ENCODE data around the gene NYAP2.

Gene NYAP2

DNA sequence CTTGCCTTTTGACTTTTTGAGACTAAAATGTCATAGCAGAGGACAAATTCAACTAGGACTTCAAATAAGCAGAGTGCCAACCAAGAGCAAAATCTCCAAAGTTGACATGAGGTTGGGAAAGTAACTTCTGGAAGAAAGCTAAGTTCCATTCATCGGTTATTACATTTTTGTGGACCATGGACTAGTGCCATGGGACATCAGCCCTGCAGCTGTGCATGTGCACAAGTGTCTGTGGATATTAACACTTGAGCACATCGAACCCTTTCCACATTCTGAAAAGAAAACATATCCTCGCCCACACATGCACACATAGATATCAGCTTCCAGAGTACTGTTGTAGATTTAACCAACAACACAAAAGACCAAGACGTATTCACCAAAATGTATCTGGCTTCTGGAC, 262.6 kb downstream of the NYAP2 start:
- no peak overlapping the region for H3K27ac ChIP-seq
- TF ChIP-seq, protein P1, sequence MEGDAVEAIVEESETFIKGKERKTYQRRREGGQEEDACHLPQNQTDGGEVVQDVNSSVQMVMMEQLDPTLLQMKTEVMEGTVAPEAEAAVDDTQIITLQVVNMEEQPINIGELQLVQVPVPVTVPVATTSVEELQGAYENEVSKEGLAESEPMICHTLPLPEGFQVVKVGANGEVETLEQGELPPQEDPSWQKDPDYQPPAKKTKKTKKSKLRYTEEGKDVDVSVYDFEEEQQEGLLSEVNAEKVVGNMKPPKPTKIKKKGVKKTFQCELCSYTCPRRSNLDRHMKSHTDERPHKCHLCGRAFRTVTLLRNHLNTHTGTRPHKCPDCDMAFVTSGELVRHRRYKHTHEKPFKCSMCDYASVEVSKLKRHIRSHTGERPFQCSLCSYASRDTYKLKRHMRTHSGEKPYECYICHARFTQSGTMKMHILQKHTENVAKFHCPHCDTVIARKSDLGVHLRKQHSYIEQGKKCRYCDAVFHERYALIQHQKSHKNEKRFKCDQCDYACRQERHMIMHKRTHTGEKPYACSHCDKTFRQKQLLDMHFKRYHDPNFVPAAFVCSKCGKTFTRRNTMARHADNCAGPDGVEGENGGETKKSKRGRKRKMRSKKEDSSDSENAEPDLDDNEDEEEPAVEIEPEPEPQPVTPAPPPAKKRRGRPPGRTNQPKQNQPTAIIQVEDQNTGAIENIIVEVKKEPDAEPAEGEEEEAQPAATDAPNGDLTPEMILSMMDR (conservative IDR thresholded peaks at IDR 0.05), result no peak

DNA sequence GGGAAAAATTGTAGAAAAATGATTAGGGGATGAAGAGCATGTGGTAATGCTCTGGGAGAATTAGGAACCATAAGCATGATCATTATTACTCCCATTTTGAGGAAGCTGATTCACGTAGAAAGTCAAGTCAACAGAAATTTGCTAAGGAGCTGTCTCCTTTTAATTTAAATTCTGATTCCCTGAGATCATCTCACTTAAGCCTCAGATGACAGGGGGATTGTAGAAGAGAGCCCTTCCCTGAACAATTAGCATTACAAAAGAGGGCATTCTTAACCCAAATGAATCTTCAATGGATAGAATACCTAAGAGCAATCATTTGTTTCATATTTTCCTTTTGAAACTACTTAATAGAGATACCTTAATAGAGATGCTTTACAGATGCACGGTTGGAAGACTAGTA, 267.9 kb downstream of the NYAP2 start:
- H3K27ac ChIP-seq, result no peak overlapping the region
- TF ChIP-seq, protein P1 (conservative IDR thresholded peaks at IDR 0.05), result no peak

DNA sequence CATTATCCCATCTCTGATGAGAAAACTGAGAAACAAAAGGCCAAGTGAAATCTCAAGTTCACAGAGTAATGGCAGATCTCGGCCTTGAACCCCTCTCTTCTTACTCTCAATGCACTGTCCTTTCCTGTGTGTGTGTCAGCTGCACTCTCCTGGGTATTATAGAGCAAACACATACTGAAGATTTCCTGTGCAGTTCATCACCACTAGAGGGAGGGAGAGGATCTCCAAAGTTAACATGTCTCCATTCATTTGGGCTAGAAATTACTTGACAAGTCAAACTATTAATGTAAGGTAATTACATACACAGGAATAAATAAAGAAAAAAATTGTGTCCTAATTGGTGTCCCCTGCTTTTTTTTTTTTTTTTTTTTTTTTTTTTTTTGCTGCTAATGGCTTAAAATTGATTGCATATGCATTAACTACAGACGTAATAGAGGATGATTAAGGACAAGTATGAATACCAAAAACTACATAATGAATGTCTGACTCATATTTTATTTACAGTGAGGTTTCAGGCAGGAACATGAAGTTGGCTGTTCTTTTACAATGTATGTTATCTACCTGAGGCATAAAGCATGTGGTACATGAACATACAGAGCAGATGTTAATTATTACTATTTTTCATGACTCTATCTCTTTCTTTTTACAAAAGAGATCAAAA, 269.2 kb downstream of the NYAP2 start:
- TF ChIP-seq, protein P1 (conservative IDR thresholded peaks at IDR 0.05), result peak; percentile 83
- H3K27ac ChIP-seq, result no peak overlapping the region

DNA sequence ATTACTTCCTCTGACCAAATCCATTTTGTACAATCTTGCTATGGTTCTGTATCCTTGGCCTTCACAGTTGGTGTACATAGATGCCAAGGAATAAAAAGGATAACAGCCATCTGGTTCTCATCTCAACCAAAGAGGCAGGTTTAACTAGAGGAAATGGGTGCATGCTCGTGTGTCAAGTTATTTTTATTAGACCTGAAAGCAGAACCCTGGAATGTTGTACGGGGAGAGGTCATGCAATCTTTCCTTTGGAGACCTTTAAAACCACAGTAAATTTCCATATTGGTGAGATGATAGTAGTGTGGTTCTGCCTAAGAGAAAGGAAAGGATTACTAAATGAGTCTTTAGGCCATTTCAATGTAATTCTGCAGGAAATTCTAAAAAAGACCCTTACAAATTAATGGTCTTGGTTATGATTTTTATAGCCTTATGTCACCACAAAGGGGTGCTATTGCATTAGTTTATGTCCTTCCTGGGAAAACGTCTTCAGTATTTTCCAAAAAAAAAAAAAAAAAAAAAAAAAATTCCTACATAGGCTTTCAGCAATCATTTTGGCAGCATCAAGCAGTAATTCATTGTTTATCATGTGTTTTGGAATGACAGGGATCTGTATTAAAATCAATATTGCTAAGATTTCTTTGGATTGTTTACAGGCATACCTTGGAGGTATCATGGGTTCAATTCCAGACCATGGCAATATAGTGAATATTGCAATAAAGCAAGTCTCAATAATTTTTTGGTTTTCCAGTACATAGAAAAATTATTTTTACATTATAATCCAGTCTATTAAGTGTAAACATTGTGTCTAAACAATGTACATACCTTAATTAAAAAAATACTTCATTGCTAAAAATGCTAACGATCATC, 270.8 kb downstream of the NYAP2 start:
- TF ChIP-seq, protein P1 (conservative IDR thresholded peaks at IDR 0.05), result peak; percentile 66
- no peak overlapping the region for H3K27ac ChIP-seq

DNA sequence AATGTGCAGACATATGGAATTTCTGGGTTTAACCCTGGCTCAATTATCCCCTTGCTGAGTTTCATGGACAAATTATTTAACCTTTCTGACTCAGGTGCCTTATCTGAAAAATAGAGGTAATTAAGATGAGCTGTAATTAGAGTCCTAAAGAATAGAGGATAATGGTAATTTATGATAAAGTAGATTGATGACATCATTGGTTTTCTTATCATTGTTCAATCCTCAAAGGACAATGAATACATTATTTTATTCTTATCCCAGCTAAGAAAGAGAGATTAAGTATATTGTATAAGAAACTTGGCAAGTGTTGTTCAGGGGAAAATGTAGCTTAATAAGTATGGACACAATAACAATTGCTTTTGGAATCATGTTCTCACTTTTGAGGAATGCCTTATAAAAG, 279.3 kb downstream of the NYAP2 start:
- TF ChIP-seq, protein P1 (conservative IDR thresholded peaks at IDR 0.05), result no peak
- H3K27ac ChIP-seq, result no peak overlapping the region

DNA sequence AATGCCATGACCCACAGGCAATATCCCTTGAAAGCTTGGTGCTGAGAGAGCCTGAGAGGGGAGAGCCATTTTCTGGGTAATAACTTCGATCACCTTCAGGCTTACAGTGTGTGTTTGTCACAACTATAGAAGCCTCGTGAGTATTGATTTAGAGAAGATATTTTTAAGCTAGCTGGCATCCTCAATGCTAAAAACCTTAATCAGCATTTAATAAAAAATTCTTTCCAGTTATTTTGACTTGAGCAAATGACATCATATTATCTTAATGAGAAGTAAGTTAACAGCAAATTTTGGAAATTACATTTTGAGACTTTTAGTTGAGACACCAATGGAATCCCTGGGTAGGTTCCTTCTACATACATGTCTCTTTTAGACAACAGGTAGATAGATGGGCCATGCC, 283.7 kb downstream of the NYAP2 start:
- TF ChIP-seq, protein P1 (conservative IDR thresholded peaks at IDR 0.05), result no peak

DNA sequence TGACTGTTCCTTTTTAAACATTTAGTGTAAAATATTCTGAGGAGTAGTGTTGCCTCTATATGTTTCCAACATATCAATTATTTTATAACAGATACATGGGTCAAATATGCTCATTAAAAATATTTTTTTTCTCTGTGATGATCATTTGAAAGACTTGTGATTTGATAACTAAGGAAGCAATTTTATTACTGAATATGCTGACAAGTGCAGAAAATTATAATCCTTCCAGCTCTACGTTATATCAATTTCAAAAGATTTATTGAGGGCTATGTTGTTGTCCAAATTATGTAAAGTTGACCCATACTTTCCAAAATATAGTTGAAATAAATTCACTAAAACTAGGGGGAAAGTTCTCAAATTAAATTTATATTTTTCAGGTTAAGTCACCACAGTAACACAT, 290.6 kb downstream of the NYAP2 start:
- TF ChIP-seq, protein P1 (conservative IDR thresholded peaks at IDR 0.05), result no peak
- no peak overlapping the region for H3K27ac ChIP-seq

More for the DNA sequence above, 283.7 kb downstream of the NYAP2 start:
- H3K27ac ChIP-seq, result no peak overlapping the region

Data from VCaP (cell line).